GM12878 (cell line): ENCODE data around the gene SKAP1. TPM values are rescaled to one million over a fixed set of nuclear protein-coding genes. Genes with fewer than 3 reads are reported as not detected.

Experiments used
- ATAC-seq: fragments of 200-7000 bp; cut with Tn5 transposase; 3 replicates; pipeline ENCODE4 v1.9.1; 2020; ENCODE audit warnings: mild to moderate bottlenecking, moderate library complexity
- BruUV-seq: library from RNA; stranded (reverse); fragments of 400-500 nt; replicated peaks from 2 replicates; lab custom pipeline; 2021; lab: Mats Ljungman, UMichigan
- CTCF ChIA-PET: fragments of 300-600 bp; sonication (Branson Sonifier 250); formaldehyde crosslinking; extraction: SDS; loops from one replicate; lab custom pipeline; 2021; ENCODE audit warnings: inconsistent platforms; lab: Yijun Ruan, JAX
- POLR2A ChIA-PET: fragments of 350-600 bp; formaldehyde crosslinking; extraction: SDS; loops from one replicate; lab custom pipeline; 2021; ENCODE audit warnings: inconsistent platforms; lab: Charles Lee
- RAD21 ChIA-PET: fragments of 300-600 bp; sonication (Branson Sonifier 250); formaldehyde crosslinking; loops from one replicate; lab custom pipeline; 2023; ENCODE audit warnings: antibody characterized with exemption; ENCODE audit not compliant: unreplicated experiment; lab: Charles Lee
- SMC1A ChIA-PET: fragments of 300-600 bp; sonication (Branson Sonifier 250); formaldehyde crosslinking; loops from one replicate; lab custom pipeline; 2023; ENCODE audit not compliant: unreplicated experiment, uncharacterized antibody; lab: Charles Lee
- DNase-seq: peaks from one replicate; pipeline ENCODE4 v3.0.0-alpha.2; 2011; ENCODE audit warnings: low read depth, low spot score
- FAIRE-seq: peaks from 3 replicates; lab custom pipeline; 2011; peaks lifted over from hg19 to GRCh38; lab: Jason Lieb, UNC
- H2AFZ ChIP-seq: 2 replicates; pipeline ENCODE4 v1.6.0; 2011; ENCODE audit warnings: low read depth, low read length, control low read depth; ENCODE audit not compliant: control insufficient read depth
- H3K27ac ChIP-seq: 2 replicates; pipeline ENCODE4 v1.5.1; 2011; ENCODE audit warnings: control low read depth; ENCODE audit not compliant: control insufficient read depth, insufficient read depth
- H3K27me3 ChIP-seq, 2 experiments: replicated peaks in 1 of 2; 2 replicates each; pipeline versions ENCODE4 v1.6.0 to v1.6.1; 2011; ENCODE audit warnings: low read length in 1 of 2; ENCODE audit not compliant: control insufficient read depth in 2 of 2, insufficient read depth in 2 of 2
- H3K36me3 ChIP-seq, 2 experiments: 2 replicates each; pipeline ENCODE4 v1.5.1; 2011; ENCODE audit warnings: low read length in 1 of 2; ENCODE audit not compliant: control insufficient read depth in 2 of 2, insufficient read depth in 2 of 2
- H3K4me1 ChIP-seq: 2 replicates; pipeline ENCODE4 v1.6.1; 2011; ENCODE audit warnings: mild to moderate bottlenecking, low read length, moderate library complexity, mixed read lengths; ENCODE audit not compliant: control insufficient read depth, insufficient read depth
- H3K4me2 ChIP-seq: 2 replicates; pipeline ENCODE4 v1.6.0; 2011; ENCODE audit warnings: control low read depth; ENCODE audit not compliant: control insufficient read depth, insufficient read depth
- H3K4me3 ChIP-seq: fragments of 200-600 bp; sonication (generic); 2 replicates; pipeline ENCODE4 v1.5.1; 2016
- H3K79me2 ChIP-seq: 2 replicates; pipeline ENCODE4 v1.6.0; 2011; ENCODE audit warnings: low read length; ENCODE audit not compliant: control insufficient read depth, insufficient read depth
- H3K9ac ChIP-seq: 2 replicates; pipeline ENCODE4 v1.8.0; 2011; ENCODE audit warnings: low read length, control low read depth, mixed read lengths; ENCODE audit not compliant: control insufficient read depth, insufficient read depth
- H3K9me3 ChIP-seq: replicated peaks from 3 replicates; pipeline ENCODE4 v1.5.1; 2011; ENCODE audit warnings: mild to moderate bottlenecking, low read length; ENCODE audit not compliant: control insufficient read depth, insufficient read depth
- H4K20me1 ChIP-seq: 2 replicates; pipeline ENCODE4 v1.6.0; 2011; ENCODE audit not compliant: control insufficient read depth, insufficient read depth
- ATF7 ChIP-seq: fragments of 450-650 bp; IDR thresholded peaks from 2 replicates; pipeline ENCODE4 v1.6.1; 2016; ENCODE audit warnings: low read depth, mild to moderate bottlenecking
- BCL3 ChIP-seq: IDR thresholded peaks from 2 replicates; pipeline ENCODE4 v1.6.1; 2011; ENCODE audit warnings: borderline replicate concordance, low read depth, mild to moderate bottlenecking, moderate library complexity, low read length; ENCODE audit not compliant: insufficient read depth, poor library complexity, severe bottlenecking
- BHLHE40 ChIP-seq, 2 experiments: fragments of 450-650 bp in 1 of 2; IDR thresholded peaks; 2 replicates each; pipeline ENCODE4 v1.6.1; 2011 to 2017; ENCODE audit warnings: low read depth in 2 of 2, borderline replicate concordance in 1 of 2, improper control_type of control experiment in 1 of 2, low read length in 1 of 2, mild to moderate bottlenecking in 1 of 2
- CBFB ChIP-seq: IDR thresholded peaks from 2 replicates; pipeline ENCODE4 v1.6.1; 2016; ENCODE audit warnings: antibody characterized with exemption, low read depth
- CTCF ChIP-seq, 3 experiments: IDR thresholded peaks in 2 of 3; conservative IDR thresholded peaks in 1 of 3; 2 replicates each; pipeline ENCODE4 v1.5.1; 2011; ENCODE audit warnings: low read depth in 3 of 3, low read length in 3 of 3, mild to moderate bottlenecking in 3 of 3, control low read depth in 2 of 3, moderate library complexity in 2 of 3, inconsistent platforms in 1 of 3, mixed read lengths in 1 of 3; ENCODE audit not compliant: control insufficient read depth in 2 of 3, insufficient read depth in 1 of 3; ENCODE audit errors: extremely low read depth in 1 of 3
- EED ChIP-seq: sonication (generic); IDR thresholded peaks from 2 replicates; pipeline ENCODE4 v1.6.1; 2016; ENCODE audit warnings: antibody characterized with exemption, low read depth
- IKZF1 ChIP-seq: fragments of 450-650 bp; conservative IDR thresholded peaks from 2 replicates; pipeline ENCODE4 v1.6.1; 2017; ENCODE audit warnings: antibody characterized with exemption, mild to moderate bottlenecking
- RAD21 ChIP-seq: IDR thresholded peaks from 2 replicates; pipeline ENCODE4 v1.6.1; 2011; ENCODE audit warnings: mild to moderate bottlenecking, low read depth, low read length, moderate library complexity; ENCODE audit not compliant: insufficient read depth
- RUNX3 ChIP-seq: IDR thresholded peaks from 2 replicates; pipeline ENCODE4 v1.6.1; 2012; ENCODE audit warnings: low read length, inconsistent platforms
- WGBS: methylation state at CpG from one replicate; pipeline ENCODE4 v1.1.6; 2016; ENCODE audit warnings: low lambda C conversion rate; ENCODE audit not compliant: insufficient replicate concordance, insufficient coverage; ENCODE audit errors: missing lambda C conversion rate; 5-methylcytosine and 5-hydroxymethylcytosine counted together
- in situ Hi-C: fragments of 300-500 bp; cut with MboI; formaldehyde crosslinking; loops from 9 replicates; pipeline ENCODE4 v1.14.3; 2018; ENCODE audit warnings: mixed read lengths
- intact Hi-C: fragments of 100-400 bp; cut with micrococcal nuclease; formaldehyde crosslinking; loops from one replicate; pipeline ENCODE4 v1.14.2; 2022; ENCODE audit not compliant: unreplicated experiment
- polyA plus RNA-seq, 11 experiments: library from polyadenylated mRNA; depleted of rRNA in 4 of 11; unstranded in 6 of 11; stranded (reverse) in 5 of 11; fragments of >200 nt; fragmentation: Nextera tagmentation in 4 of 11; fragmentation: Illumina TruSeq in 1 of 11; extraction: Ambion mirVana in 4 of 11; extraction: Trizol in 1 of 11; gene quantifications; 1 replicate in 1 of 11; 2 replicates in 10 of 11; pipeline versions ENCODE4 v1.2.1 to v1.2.3, GENCODE V29; 2011 to 2016; ENCODE audit warnings: inconsistent platforms in 2 of 11, missing spikeins in 2 of 11, low read depth in 1 of 11
- total RNA-seq, 4 experiments: library from RNA; depleted of rRNA in 3 of 4; stranded (reverse); fragments of >200 nt in 3 of 4; fragmentation: Illumina TruSeq in 1 of 4; extraction: Trizol in 1 of 4; gene quantifications; 2 replicates each; pipeline versions ENCODE4 v1.2.1 to v1.2.3, GENCODE V29; 2013 to 2021
- TF ChIP-seq, protein P1 (sequence below): fragments of 450-650 bp; IDR thresholded peaks from 2 replicates; pipeline ENCODE4 v1.6.1; 2016; ENCODE audit warnings: mild to moderate bottlenecking

The SKAP1 gene
- total and polyA plus RNA-seq, 10 of the 15 experiments (the other 5 are each of a cell fraction or from before 2014, with no cell fraction given): 17.1 to 97.6 (median 35.9) TPM

DNA sequence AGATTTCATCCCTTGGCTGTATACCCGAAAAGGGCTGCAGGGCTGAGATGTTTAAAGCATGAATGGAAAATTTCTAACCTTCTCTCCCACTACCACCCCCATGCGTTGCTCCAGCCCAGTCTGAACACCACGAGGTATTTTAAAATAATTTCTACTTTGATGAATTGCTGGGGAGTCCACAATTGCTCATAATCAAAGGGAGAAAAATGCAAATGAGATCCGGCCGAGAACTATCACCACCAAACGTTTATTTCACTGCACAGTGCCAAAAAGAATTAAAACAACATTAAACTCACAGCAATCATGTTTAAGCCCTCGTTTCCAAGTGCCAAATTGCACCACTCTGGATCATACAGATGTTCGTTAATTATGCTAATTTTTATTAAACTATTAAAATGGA lies 285.8 kb downstream of the SKAP1 start:
- no peak overlapping the region for H3K4me3 ChIP-seq
- intact Hi-C loops (no loop called here), in situ Hi-C loops (no loop called here)
- SMC1A ChIA-PET: interaction anchor here (1.1 to 1.5 kb wide), 4 partner anchors 17 to 120 kb away, joined by 3 to 8 read pairs (median 3); no protein-coding TSS in a partner anchor
- no peak for FAIRE-seq
- no peaks in the 10 kb centered on the region for H4K20me1 ChIP-seq
- no peaks in the 10 kb centered on the region for H3K79me2 ChIP-seq
- RAD21 ChIA-PET: no interaction called here
- no peaks in the 10 kb centered on the region for H3K27me3 ChIP-seq
- H3K36me3 ChIP-seq: peaks cover 0 to 4% of the 10 kb centered on the region in 2 experiments; a peak in 2 of 4 replicates
- no TSS peak for BruUV-seq
- TF ChIP-seq EED (no peak), CBFB (no peak), RUNX3 (no peak)
- WGBS: 35% methylated on average over 8 of the region's 8 CpGs
- POLR2A ChIA-PET: interaction anchor here (1.0 kb wide), 1 partner anchor 40 kb away, joined by 4 read pairs; no protein-coding TSS in a partner anchor
- H2AFZ ChIP-seq: no peak overlapping the region
- H3K4me1 ChIP-seq: peaks cover 24% of the 10 kb centered on the region
- H3K27ac ChIP-seq: no peak overlapping the region
- no peaks in the 10 kb centered on the region for H3K9me3 ChIP-seq
- H3K9ac ChIP-seq: no peak overlapping the region
- ATAC-seq: no peak
- CTCF ChIA-PET: interaction anchor here (0.6 to 2.7 kb wide), 4 partner anchors 29 to 115 kb away, joined by 3 to 12 read pairs (median 6); no protein-coding TSS in a partner anchor
- peak overlapping the region; percentile 28 for H3K4me2 ChIP-seq
- no peak for DNase-seq

- ATAC-seq: peak; percentile 16; the same call in 2 of the 3 replicates
- in situ Hi-C loops (no loop called here), intact Hi-C loops (no loop called here)
- H3K9me3 ChIP-seq: no peaks in the 10 kb centered on the region
- H3K79me2 ChIP-seq: no peaks in the 10 kb centered on the region
- peaks cover 24% of the 10 kb centered on the region for H3K4me1 ChIP-seq
- POLR2A ChIA-PET: interaction anchor here (0.7 to 1.1 kb wide), 3 partner anchors 21 to 41 kb away, joined by 3 to 5 read pairs (median 4); no protein-coding TSS in a partner anchor
- BruUV-seq: no TSS peak
- no peak for FAIRE-seq
- SMC1A ChIA-PET: interaction anchor here (1.0 to 1.5 kb wide), 12 partner anchors 11 to 207 kb away, joined by 3 to 8 read pairs (median 4); no protein-coding TSS in a partner anchor
- no peak overlapping the region for H2AFZ ChIP-seq
- no peak overlapping the region for H3K4me3 ChIP-seq
- DNase-seq: no peak
- H3K4me2 ChIP-seq: peak overlapping the region; percentile 28; the same call in 1 of the 2 replicates
- H3K9ac ChIP-seq: no peak overlapping the region
- CTCF ChIA-PET: interaction anchor here (0.7 to 6.0 kb wide), 10 partner anchors 13 to 449 kb away, joined by 3 to 32 read pairs (median 5); no protein-coding TSS in a partner anchor
- no peaks in the 10 kb centered on the region for H4K20me1 ChIP-seq
- no peaks in the 10 kb centered on the region for H3K27me3 ChIP-seq
- 82% methylated on average over 6 of the region's 6 CpGs for WGBS
- no peak overlapping the region for H3K27ac ChIP-seq
- RAD21 ChIA-PET: interaction anchor here (0.5 to 1.5 kb wide), 10 partner anchors 8 to 1518 kb away, joined by 3 to 4 read pairs (median 4); partner anchors contain the start of genes CBX1 and HOXB5
- H3K36me3 ChIP-seq: peaks cover 0 to 4% of the 10 kb centered on the region in 2 experiments; a peak in 2 of 4 replicates
- 0 out of 2 replicates have a peak, but pooled peaks have one; percentile 39 for TF ChIP-seq RAD21
- no peak for TF ChIP-seq BCL3
- 0 out of 2 replicates have a peak, but pooled peaks have one; percentile 17 for TF ChIP-seq IKZF1
- peak; percentile 58 for TF ChIP-seq RUNX3
- TF ChIP-seq, protein P1, sequence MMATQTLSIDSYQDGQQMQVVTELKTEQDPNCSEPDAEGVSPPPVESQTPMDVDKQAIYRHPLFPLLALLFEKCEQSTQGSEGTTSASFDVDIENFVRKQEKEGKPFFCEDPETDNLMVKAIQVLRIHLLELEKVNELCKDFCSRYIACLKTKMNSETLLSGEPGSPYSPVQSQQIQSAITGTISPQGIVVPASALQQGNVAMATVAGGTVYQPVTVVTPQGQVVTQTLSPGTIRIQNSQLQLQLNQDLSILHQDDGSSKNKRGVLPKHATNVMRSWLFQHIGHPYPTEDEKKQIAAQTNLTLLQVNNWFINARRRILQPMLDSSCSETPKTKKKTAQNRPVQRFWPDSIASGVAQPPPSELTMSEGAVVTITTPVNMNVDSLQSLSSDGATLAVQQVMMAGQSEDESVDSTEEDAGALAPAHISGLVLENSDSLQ: peak; percentile 41; the same call in 1 of the 2 replicates
- 0 out of 2 replicates have a peak, but pooled peaks have one; percentile 18 for TF ChIP-seq ATF7
- peak in 1 of 3 experiments; percentile 36; a peak in 2 of 6 replicates for TF ChIP-seq CTCF (IDR thresholded peaks at IDR 0.05 in 2 of 3, conservative IDR thresholded peaks at IDR 0.05 in 1 of 3; ENCODE audit: control insufficient read depth in 2 of 3, extremely low read depth in 1 of 3, insufficient read depth in 1 of 3, low read depth in 3 of 3, low read length in 3 of 3)
- peak in 1 of 2 experiments; percentile 25; a peak in 1 of 4 replicates for TF ChIP-seq BHLHE40 (IDR thresholded peaks at IDR 0.05; ENCODE audit: borderline replicate concordance in 1 of 2, low read depth in 2 of 2, low read length in 1 of 2)
These were observed 286.4 kb downstream of the SKAP1 start for GRCh38 chr17:48143629-48144028.
